HG03520 (cell line): ENCODE results near the gene KCNK5.

Source experiments
- ATAC-seq: cut with Tn5 transposase; IDR thresholded peaks from one replicate; pipeline ENCODE4 v1.9.1; 2021; ENCODE audit warnings: mild to moderate bottlenecking, moderate library complexity; ENCODE audit not compliant: unreplicated experiment

The KCNK5 gene

DNA sequence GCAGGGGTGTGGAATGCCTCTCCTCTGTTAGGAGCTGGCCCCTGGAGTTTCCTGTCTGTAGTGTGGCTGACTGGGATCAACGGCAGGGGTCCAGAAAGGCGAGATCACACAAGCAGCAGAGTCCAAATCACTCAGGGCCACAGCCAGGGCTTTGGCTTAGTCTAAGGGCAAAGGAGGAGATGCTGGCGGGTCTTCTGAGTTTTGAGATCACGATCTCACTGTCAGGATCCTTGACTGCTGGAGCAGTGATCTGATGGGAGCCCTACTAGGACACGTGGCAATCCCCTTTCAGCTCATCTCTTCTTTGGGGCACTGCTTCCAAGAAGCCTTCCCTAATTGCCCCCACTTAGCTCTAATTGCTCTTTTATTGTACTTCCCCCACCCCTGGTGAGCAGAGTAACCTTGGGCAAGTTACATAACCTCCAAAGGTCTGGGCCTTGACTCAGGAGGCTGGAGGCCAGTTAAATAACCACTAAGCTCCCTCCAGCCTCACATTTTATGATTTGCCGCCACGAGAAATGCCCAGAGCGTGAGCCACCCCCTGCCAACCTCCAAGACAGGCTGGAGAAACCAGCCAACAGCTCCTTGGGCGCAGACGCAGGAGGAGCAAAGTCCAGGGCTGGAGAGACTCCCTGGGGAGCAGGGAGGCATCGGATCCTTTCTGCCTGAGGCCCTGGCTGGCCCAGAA lies 12.0 kb downstream of the KCNK5 start:
- no peak for ATAC-seq

DNA sequence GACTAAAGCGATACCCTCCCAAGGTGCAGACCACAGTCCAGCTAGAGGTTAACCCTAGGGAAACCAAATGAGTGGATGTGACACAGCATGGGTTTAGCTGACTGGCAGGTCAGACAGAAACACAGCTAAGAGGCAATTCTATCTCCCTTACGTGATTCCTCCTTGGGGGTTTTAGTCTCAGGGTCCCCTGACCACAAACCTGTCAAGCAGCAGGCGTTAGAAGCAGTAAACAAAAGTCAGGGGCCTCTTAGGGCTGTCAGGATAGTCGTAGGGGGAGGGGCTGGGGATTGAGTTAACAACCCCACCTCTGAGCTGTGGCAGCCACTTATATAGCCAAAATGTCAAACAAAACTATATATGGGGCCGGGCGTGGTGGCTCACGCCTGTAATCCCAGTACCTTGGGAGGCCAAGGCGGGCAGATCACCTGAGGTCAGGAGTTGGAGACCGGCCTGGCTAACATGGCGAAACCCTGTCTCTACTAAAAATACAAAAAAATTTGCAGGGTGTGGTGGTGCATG lies 13.6 kb downstream of the KCNK5 start:
- no peak for ATAC-seq

DNA sequence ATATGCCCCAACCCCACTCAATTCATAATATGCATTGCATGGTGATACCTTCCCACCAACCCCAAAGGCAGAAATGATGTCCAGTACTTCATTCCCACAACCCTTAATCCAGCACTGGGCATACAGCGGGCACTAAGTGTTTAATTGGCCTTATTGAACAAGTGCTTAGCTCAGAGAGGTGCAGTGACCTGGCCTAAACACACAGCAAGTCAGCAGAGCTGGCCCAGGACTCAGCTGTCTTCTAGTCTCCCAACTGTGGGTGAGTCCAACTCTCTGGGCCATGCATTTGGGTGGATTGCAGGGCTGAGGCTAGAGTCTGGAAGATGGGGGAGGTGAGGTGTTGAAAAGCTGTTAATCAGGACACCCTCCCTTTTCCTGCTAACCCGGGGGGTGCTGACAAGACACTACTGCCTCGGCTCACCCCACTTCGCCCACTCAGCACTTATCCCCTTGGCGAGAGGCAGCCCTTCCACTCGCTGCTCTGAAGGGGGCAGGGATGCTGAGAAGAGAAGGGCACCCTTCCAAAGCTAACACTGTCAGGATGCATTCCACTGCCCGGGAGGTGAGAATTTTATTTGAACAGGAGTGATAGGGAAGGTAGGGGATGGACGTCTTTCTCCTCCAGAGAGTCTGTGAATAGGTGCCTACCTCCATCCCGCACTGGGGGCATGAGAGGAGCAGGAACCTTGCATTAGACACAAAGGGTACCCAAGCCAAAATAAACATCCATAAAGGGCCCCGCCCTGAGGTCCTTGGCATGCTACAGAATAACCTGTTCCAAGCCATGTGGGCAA lies 14.2 kb downstream of the KCNK5 start:
- no peak for ATAC-seq

DNA sequence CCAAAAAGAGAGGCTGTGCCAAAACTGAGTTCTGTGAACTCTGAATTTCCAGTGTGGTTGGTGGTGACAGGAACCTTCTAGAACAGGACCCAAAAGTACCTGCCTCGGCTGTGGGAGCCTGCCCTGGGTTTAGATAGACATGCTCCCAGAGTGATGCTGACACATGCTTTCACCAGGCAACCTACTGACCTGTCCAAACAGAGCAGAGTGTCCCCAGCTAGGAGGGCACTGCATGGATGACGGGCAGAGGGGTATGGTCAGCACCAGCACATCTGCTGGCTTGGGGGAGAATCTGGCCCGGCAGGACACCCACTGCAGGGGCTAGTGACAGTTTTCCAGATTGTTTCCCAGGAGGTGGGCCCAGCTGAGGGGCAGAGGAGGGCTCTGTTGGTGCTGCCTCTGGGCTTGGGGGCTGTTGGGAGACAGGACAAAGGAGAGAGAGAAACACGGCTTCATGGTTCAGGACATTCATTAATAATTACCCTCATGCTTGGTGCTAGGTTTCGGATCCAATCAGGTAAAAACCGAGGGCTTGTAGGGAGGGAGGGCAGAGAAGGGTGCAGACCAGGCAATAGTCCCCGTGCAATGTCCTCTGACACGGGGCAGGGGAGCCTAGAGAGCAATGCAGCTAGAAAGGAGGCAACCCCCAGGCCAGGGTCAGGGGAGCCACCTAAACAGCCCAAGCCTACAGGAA lies 15.0 kb downstream of the KCNK5 start:
- ATAC-seq, result no peak

DNA sequence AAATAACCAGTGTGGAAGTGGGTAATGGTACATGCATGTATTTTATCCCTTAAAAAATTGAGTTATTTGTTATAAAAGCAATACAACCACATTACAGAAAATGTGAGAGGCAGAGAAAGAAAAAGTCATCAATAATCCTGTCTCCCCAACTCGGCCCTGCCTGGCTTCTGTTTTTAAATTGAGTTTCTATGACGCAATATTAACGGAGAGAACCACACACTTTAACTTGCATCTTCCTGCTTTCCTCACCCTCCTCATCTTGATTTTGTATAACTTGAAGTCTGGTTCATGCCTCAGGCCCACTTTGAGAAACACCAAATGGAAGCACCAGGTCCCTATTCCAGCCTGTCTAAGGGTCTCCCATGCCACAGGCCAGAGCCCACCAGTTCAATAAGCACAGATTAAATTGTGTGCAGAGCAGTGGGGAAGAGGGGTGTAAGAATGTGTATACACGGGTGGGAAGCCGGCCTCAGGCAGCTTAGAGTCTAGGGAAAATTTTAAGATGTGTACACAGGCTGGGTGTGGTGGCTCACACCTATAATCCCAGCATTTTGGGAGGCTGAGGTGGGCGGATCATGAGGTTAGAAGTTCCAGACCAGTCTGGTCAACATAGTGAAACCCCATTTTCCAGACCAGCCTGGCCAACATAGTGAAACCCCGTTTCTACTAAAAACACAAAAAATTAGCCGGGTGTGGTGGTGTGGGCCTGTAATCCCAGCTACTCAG lies 15.9 kb downstream of the KCNK5 start:
- ATAC-seq, result no peak

DNA sequence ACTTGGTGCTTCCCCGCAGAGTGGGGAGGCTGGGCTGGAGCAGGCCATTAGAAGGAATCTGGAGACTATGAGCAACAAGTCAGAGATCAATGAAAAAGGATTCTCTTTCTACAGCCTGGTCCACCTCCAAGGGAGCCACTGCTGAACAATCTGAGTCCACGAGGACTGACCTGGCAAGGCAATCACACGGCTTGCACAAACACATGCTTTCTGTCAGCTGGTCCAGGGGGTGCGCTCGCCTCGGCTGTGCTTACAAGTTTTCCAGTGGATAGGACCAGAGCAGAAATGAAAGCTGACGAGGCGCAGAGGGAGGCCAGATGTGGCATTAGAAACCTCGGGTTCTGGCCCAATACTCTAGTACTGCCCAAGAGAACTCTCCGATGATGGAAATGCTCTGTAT lies 18.1 kb downstream of the KCNK5 start:
- ATAC-seq, result no peak

DNA sequence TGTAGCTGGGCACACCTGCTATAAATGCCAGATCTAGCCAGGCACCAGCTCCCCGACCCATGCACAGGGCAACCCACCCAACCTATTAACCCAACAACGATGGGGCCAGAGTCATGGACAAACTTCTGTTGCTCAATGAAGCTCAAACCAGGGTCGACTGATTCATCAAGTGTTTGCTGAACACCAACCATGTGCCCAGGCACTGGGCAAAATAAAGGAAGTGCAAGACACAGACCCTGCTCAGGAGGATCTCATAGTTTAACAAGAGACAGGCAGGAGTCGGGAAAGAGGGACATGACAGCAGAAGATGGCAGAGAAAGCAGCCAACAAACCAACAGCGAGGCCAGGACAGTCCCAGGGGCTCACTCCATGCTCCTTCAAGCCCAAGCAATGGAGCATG lies 18.8 kb downstream of the KCNK5 start:
- no peak for ATAC-seq

DNA sequence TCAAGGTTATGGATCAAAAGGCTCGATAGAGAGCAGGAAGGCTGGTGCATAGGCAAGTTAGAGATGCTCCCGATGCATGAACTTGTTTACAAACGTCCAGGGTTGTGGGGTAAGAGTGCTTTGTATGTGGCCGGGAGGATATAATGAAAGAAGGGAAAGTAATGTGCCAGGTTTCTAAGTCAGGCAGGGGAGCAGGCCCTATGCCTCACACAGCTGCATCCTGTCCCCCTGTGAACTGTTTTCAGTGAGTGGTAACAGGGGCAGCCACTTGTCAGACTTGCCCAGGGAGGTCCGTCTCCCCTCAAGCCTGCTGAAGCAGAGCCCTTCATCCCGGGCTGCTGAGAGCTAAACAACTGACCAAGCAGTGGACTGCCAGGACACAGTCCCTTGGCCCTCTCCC lies 19.4 kb downstream of the KCNK5 start:
- ATAC-seq, result no peak

DNA sequence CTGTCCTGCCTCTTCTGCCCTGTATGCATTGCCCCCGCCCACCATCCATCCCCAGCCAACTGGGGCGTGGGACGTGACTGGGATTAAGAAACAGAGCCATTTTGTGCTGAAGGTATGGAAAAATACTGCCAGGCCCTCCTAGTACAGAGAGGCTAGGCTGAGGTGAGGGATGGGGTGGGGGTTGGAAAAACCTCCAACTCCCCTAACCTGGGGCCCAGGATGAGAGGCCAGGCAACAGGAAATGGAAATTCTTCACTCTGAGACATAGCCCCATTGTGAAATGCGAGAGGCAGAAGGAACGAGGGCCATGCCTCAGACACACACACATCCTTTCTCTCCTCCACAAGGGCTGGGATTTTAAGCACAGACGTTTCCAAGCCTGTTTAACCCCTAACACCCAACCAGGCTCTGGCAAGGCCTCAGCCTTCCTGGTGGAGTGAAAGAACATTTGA lies 19.9 kb downstream of the KCNK5 start:
- ATAC-seq, result no peak

DNA sequence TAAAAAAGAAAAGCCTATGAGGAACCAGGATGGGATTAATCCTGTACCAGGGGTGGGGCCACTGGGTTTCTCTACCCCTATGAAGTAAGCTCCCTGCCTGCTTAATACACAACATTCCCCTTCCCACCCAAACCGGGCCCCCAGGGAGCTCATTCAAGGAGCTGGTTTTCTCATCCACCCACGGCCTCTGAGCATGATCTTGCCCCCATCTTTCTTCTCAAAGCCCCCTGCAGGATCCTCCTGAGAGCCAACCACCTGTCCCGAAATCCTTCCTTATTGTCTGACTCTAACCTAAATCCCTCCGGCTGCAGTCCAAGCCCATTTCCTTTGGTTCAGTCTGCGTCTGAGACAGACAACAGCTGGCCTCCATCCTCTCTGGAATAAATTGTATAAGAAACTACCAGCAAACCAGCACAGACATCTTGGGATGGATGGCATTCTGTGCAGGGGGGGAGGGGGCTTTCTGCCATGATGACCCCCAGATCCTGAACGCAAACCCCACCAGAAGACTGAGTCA lies 21.0 kb downstream of the KCNK5 start:
- no peak for ATAC-seq

DNA sequence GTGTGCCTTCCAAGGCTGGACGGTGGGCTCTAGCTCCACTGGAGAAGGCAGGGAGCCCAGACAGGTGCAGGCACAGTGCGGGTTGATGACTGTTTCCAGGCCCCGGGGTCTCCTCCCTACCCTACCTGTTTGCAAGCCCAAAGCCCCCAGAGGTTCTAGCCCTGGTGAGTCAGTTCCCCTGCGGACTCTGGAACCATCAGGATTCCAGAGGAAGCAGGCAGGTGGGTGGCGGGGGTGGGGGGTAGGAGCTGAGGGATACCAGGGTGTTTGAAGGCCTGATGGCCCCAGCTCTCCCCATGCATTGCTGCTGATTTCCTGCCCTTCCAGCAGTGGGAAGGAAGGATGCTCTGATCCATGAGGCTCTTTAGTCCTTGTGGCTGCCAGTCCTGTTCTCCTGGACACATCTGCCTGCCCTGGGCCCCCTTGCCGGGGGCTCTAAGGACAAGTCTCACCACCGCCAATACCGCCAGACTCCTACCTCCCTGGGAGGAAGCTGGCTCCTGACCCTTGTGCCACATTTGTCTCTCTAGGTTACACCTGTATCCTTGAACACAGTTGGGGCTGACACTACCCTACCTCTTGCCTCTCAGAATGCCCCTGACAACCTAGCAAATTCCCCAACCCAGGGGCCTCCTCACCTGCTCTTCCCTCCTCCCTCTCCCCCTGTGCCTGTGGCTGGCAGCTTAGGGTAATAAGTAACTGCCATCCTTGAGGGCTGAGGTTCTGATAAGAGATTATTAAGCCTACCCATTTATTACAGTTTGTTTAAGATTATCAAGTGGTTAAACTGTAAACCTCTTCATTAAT lies 21.7 kb downstream of the KCNK5 start:
- ATAC-seq, result no peak

DNA sequence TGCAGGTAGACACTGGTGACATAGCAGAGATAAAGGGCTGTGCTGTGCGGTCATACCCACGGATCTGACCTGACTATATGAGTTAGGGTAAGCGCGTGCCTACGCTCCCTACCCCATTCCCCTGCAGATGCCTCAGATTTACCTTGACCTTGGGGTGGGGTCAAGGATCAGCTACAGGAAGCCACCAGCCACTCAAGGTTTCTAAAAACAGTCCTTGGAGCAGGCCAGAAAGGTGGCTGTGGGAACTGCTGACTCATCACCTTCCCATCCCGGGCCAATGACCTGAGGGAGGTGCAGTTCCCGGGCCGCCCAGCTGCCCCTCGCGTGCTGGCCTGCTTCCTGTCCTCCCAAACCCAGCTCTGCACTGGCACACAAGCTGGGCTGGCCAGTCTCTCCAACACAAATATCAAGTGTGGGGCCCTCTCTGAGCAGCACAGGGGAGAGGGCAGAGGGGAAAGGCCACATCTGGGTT lies 23.0 kb downstream of the KCNK5 start:
- ATAC-seq, result no peak

DNA sequence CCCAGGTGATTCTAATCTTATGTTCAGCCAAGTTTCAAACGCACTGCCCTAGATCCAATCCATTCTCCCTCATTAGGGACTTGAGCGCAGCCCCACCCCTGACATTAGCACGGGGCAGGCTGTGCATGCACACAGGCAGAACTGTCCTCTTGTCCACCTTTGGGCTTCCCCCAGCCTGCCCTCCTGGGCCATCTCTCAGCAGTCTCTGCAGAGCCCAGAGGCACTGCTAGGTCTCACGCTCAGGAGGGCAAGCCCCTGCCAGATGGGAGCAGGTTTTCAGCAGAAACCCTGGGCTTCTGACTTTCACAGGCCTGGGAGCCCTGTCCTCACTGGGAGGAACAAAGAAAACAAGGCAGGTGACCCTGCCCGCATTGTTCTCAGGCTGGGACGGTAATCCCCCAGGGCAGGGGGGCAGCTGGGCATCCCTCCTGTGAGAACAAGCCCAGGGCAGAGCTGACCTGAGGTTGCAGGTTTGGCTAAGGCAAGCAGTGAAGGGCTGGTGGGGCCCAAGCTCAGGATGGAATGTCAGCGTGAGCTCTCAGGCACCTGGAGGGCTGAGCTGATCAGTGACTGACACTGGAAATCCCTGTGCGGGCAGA lies 24.5 kb downstream of the KCNK5 start:
- ATAC-seq, result no peak

DNA sequence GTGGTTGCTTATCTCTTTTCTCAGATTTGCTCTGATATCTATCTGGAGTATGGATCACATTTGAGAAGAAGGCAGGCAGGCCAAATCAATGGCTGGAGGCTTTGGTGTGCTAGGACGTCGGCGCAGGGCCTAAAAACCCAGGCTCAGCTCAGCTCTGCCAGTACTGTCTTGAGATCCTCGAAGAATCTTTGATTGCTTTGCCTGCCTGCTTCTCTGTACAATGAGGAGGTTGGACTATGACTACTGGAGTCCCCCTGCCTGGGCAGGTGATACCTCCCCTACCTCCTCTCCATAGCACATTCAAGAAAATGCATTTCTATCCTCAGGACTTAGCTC lies 25.1 kb downstream of the KCNK5 start:
- ATAC-seq, result no peak

DNA sequence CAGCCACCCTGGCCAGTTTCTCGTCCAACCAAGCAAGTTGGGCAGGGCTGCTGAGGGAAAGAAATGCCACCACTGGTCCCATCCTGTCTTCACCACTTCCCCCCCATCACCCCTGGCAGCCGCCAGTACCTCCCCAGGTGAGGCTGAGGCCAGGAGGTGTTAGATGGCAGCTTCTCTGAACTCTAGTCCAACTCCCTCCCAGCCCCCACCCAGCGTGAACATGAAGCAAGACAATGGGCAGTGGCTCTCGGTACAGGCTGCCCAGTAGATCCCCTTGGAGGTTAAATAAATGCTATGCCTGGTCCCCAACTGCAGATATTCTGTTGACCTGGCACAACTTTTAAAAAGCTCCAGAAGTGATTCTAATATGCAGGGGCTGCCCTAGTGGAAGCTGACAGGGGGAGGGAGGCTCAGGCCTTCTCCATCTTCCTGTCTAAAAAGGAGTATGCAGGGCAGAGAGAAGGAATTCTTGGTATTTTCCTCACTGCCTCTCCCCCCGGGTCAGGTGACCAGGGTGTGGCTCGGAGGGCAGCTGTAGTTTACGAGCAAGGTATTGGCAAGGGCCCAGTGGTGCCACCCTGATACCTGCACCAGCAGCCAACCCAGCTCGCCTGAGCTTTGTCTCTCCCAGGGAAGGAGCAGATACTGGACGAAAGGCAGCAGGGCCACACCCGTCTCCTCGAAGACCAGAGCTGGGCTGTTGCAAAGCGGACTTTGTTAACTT lies 25.7 kb downstream of the KCNK5 start:
- ATAC-seq, result no peak

DNA sequence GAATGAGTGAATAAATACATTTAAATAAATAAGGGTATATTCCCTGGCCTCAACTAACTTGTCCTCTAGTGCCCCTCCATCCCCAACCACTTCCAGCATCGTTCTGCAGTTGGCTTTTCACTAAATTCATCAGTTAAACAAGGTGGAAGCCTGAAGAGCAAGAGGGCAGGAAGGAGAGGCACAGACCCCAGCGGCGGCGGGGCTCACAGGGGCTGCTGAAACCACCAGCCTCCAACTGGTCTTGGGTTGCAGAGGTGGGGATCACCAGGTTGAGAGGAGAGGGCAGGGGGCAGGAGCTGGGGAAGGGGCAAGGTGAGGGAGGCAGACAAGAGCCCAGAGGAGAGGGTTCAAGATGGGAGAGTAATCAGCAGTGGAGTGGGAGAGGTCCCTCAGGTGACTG lies 27.1 kb downstream of the KCNK5 start:
- ATAC-seq, result no peak

DNA sequence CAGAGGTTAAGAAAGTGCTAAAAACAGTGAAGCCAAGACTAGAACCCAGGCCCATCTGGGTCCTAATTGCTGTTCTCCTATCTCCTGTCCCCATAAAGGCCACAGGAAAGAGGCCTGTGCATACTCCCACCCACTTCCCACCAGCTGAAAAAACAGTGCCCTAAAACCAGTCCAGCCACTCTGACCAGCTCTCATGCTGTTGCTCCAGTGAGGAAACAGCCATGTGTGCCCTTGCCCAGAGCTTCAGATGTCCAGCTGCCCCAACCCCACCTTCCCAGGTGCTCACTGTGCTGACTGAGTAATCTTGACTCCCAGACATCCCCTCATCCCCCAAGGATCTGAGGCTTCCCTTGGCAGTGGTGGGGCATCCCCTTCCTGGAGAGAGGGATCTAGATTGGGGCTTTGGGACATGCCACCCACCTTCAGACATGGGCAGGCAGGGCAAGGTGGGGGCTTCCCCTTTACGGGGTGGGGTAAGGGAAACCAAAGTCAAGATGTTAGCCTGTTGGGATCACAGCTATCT lies 28.7 kb downstream of the KCNK5 start:
- ATAC-seq, result no peak

DNA sequence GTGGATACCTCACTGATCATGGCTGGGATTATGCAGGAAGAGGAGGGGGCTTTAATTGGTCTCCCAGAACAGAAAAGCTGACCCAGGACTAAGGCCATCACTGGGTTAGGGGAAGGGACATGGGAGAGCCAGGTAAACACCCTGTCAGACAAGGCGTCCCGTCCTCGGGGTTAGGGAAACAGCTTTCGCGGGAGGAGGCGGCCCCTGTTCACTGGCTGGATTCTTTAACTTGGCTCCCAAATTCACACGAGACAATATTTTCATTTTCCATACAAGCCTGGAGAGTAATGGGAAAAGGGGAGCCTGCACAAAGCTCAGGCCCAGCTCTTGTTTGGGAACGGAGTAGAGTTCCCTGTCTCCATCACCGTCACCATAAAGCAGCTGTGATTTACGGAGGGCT lies 29.3 kb downstream of the KCNK5 start:
- ATAC-seq, result no peak
